HG03280 (cell line): ENCODE data around the gene EPHA8.

Experiments used
- ATAC-seq: cut with Tn5 transposase; IDR thresholded peaks from one replicate; pipeline ENCODE4 v1.9.1; 2021; ENCODE audit warnings: mild to moderate bottlenecking, moderate library complexity; ENCODE audit not compliant: unreplicated experiment

The EPHA8 gene

DNA sequence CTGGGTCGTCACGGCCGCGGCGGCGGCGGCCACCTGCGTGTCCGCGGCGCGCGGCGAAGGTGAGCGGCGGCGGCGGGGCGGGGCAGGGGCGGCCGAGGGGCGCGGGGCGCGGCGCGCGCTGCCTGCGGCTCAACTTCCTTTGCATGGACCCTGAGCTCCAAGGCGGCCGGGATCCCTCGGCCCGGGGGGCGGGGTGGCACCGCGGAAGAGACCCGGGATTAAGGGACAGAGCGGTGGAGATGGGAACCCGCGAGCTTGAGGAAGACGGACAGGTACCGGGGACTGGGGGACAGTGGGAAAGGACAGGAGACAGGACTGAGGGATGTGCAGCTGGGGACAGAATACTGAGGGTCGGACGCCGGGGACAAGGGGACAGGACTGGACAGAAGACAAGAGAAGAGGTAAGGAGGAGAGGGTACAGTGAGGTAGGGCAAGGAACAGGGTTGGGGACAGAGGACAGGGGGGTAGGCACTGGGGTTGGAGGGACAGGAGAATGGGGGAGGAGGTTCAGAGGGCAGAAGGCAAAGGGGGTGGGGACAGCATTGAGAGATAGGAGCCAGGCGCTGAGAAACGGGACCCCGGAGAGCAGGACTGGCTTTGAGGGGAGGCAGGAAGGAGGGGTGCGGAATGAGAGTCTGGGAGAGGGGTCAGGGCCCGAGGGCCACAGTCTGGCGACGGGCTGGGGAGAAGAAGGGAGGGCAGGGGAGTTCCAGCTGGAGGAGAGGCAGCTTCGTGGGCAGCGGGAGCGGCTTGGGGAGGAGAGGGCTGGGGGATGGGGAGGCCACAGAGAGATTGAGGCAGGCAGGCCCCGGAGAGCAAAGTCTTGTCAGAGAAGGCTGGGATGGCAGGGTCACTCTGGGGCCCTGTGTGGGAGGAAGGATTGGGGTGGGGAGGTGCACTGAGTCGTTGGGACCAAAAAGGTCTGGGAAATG lies 648 bp downstream of the EPHA8 start:
- ATAC-seq = no peak

- ATAC-seq = no peak
Measured at GRCh38 chr1:22566161-22566560, 2.9 kb downstream of the EPHA8 start.

GRCh38 chr1:22567197-22567596 lies 3.9 kb downstream of the EPHA8 start:
- no peak for ATAC-seq

- no peak for ATAC-seq
Measured at GRCh38 chr1:22567994-22568393, 4.7 kb downstream of the EPHA8 start.

DNA sequence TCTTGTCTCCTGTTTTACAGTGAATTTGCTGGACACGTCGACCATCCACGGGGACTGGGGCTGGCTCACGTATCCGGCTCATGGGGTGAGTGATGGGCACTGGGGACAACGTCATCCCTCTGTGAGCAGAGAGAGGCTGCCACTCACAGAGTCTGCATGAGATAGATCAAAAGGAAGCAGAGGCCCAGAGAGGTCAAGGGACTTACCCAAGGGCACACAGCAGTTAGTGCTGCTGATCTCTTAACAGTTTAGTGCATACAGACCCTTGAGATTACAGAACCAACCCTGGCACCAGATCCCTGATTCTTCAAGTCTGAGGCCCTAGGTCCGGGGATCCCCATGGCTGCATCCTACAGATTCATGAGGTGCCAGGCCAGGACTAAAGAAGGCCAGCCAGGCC lies 6.0 kb downstream of the EPHA8 start:
- no peak for ATAC-seq

- ATAC-seq = no peak
Measured at GRCh38 chr1:22570140-22570909, 7.0 kb downstream of the EPHA8 start.

DNA sequence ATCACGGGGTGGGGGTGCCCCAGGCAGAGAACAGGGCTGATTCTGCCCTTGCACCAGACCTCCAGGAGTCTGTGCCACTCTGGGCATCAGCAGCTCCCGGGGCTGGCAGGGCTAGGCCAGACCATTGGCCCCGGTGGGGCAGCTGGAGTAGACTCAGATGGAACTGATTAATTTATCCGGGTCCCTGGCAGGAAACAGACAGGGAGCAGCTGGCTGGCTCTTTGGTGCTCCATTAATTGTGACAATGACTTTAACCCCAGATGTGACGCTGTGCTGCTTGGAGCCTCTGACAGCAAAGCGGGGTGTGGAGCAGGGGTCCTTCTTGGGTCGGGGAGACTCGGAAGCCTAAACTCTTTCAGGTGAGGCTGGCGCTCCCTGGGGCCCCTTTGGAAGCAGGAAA lies 9.5 kb downstream of the EPHA8 start:
- no peak for ATAC-seq

GRCh38 chr1:22573237-22573636 lies 9.9 kb downstream of the EPHA8 start:
- ATAC-seq = no peak

DNA sequence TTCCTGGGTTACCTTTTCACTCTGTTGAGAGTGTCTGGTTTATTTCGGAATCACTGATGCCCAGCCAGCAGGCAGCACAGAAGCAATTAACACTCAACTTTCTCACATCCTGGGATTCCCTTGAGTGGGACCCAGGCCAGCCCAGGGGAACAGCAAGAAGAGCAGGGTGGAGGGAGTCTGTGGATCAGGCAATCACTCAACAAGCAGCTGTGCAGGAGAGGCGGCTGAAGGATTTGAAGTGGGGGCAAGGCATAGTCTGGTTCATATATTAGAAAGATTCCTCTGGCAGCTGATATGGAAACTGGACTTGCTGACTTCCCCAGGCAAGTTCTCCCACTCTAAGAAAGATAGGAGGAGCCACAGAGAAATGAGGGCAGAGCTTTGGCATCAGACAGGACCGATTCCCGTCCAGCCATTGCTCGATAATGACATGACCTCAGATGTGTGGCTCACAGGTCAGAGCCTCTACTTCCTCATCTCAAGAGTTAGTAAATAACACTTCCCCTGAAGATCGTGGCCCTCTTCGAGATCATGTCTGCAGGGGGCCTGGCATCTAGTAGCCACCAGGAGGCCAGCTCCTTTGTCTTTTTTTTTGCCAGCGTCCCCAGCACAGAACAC lies 12.4 kb downstream of the EPHA8 start:
- no peak for ATAC-seq

DNA sequence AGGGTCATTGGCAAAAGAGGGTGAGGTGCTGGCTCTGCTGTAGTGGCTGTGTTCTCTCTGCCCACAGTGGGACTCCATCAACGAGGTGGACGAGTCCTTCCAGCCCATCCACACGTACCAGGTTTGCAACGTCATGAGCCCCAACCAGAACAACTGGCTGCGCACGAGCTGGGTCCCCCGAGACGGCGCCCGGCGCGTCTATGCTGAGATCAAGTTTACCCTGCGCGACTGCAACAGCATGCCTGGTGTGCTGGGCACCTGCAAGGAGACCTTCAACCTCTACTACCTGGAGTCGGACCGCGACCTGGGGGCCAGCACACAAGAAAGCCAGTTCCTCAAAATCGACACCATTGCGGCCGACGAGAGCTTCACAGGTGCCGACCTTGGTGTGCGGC lies 12.9 kb downstream of the EPHA8 start:
- no peak for ATAC-seq

DNA sequence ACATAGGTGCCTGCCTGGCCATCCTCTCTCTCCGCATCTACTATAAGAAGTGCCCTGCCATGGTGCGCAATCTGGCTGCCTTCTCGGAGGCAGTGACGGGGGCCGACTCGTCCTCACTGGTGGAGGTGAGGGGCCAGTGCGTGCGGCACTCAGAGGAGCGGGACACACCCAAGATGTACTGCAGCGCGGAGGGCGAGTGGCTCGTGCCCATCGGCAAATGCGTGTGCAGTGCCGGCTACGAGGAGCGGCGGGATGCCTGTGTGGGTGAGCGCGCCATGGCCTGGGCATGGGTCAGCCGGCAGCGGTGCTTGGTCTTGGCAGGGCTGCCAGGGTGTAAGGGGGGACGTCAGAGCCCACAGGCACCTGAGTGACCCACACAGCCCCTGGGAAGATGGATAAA lies 13.3 kb downstream of the EPHA8 start:
- ATAC-seq = no peak

DNA sequence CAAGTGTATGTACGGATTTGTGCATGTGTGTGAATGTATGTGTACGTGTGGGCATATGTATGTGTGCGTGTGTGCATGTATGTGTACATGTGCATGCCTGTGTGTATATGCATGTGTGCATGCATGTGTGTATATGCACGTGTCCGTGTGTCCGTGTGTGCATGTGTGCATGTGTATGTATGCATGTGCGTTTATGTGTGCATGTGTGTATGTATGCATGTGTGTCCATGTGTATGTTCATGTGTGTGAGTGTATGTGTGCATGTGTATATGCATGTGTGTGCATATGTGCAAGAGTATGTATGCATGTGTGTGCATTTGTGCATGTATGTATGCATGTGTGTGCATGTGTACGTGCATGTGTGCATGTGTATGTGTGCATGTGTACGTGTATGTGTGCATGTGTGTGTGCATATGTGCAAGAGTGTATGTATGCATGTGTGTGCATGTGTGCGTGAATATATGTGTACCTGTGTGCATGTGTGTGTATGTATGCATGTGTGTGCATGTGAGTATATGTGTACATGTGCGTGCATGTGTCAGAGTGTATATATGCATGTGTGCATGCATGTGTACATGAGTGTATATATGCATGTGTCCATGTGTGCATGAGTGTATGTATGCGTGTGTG lies 15.6 kb downstream of the EPHA8 start:
- no peak for ATAC-seq

- no peak for ATAC-seq
Measured at GRCh38 chr1:22579541-22580155, 16.4 kb downstream of the EPHA8 start.

DNA sequence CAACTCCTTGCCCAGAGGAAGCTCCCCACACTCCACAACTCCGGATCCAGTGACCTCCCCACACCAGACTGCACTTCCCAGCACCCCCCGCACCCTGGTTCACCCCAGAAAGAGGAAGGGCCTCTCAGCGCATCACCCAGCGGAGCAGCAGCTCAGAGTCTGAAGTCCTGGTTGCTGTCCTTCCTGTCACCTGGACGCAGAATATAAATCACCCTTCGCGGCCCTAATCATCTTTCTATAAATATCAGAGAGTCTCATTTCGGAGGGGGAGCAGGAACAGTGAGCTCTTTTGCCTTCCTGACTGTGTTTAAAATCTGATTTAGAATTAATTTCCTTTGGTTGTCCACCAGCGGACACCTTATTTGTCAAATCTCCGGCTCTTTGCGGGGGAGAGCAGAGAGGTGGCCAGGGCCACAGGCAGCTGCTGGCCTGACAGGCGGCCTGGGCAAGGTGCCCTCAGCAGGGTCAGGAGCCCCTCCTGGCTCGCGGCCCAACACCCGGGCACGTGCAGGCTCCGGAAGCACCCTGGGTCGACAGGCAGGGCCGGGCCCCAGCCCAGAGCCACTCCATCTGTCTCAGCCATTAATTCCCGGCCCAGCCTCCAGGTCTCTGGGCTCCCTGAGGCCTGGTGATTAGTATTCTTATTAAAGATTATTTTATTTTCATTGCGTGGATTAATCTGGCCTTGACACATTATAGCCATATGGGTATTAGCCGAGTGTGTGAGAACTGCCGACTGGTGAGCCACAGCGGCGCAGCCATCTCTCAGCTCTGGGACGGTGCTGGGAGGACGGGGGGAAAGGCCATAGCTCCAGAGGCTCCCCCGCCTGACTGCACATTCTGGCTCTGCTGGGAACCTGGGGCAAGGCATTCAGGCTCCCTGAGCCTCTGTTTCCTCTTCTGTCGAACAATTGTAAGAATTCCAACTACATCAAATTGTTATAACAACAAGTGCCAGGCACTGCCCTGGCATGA lies 19.7 kb downstream of the EPHA8 start:
- no peak for ATAC-seq

GRCh38 chr1:22584001-22584562 lies 20.8 kb downstream of the EPHA8 start:
- no peak for ATAC-seq

DNA sequence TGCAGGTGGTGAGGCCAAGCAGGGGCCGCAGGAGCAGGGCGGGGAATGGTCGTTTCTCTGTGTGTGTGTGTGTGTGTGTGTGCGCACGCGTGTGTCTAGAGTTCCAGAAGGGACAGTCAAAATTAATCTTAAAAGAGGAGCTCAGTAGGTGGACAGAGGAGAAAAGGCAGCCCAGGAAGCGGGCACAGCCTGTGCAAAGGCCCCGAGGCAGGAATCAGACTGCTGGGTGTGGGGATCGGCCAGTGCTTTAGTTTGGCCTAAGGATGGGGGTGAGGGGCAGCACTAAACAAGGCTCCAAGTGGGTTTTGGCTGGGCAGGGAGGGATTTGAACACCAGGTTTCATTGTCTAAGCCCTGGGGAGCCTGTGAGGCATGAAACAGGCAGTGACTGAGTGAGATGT lies 21.7 kb downstream of the EPHA8 start:
- no peak for ATAC-seq

DNA sequence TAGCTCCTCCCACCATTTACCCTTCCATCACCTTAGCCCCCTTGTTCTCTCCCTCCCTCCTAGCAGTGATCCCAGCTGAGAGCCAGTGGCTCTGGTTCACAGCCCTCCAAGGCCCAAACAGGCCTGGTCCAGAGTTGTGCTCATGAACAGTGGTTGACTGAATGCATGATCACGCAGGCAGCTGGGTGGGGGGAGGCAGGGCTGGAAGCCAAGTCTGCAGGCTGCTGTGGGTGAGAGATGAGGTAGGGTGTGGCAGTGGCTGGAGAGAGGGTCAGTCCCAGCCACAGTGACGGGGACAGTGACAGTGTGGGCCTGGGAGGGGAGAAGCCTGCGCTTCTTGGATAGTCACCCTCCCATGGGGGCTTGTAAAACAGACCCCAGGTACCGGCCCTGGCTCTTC lies 22.2 kb downstream of the EPHA8 start:
- no peak for ATAC-seq

GRCh38 chr1:22586356-22587130 lies 23.3 kb downstream of the EPHA8 start:
- no peak for ATAC-seq

- no peak for ATAC-seq
Measured at GRCh38 chr1:22587247-22587646, 24.0 kb downstream of the EPHA8 start.
